A549 (cell line): ENCODE results near the gene ENOPH1. TPM values are rescaled to one million over a fixed set of nuclear protein-coding genes. Genes with fewer than 3 reads are reported as not detected.

Experiments
- ATAC-seq, 2 experiments: fragments of 200-7000 bp in 1 of 2; fragments of >200 bp in 1 of 2; cut with Nextera tagmentation in 1 of 2; cut with Tn5 transposase in 1 of 2; 3 replicates each; pipeline versions ENCODE4 v1.8.0 to v1.9.1; 2018 to 2020; ENCODE audit warnings: mild to moderate bottlenecking in 1 of 2, moderate library complexity in 1 of 2
- CTCF ChIA-PET: fragments of 300-600 bp; sonication (Branson Sonifier 250); formaldehyde crosslinking; extraction: SDS; loops from one replicate; lab custom pipeline; 2021; ENCODE audit warnings: antibody characterized with exemption, inconsistent platforms; lab: Yijun Ruan, JAX
- POLR2A ChIA-PET: fragments of 350-600 bp; formaldehyde crosslinking; extraction: SDS; loops from one replicate; lab custom pipeline; 2021; ENCODE audit warnings: antibody characterized with exemption, inconsistent platforms; lab: Yijun Ruan, JAX
- DNase-seq, 2 experiments: peaks; one replicate each; pipeline versions ENCODE4 v3.0.0 to v3.0.0-alpha.2; 2011 to 2016; ENCODE audit warnings: low read depth in 1 of 2, low spot score in 1 of 2
- FAIRE-seq: peaks from 2 replicates; lab custom pipeline; 2011; peaks lifted over from hg19 to GRCh38; lab: Jason Lieb, UNC
- H3K27ac ChIP-seq, 2 experiments: fragments of >200 bp; sonication (Bioruptor Twin); formaldehyde crosslinking; 3 replicates each; pipeline ENCODE4 v1.5.1; 2016 to 2017
- H3K4me1 ChIP-seq: fragments of >200 bp; sonication (Bioruptor Twin); formaldehyde crosslinking; 3 replicates; pipeline ENCODE4 v1.6.1; 2016
- H3K4me2 ChIP-seq: fragments of >200 bp; sonication (Bioruptor Twin); formaldehyde crosslinking; 3 replicates; pipeline ENCODE4 v1.6.1; 2016
- H3K4me3 ChIP-seq: fragments of >200 bp; sonication (Bioruptor Twin); formaldehyde crosslinking; 3 replicates; pipeline ENCODE4 v1.5.1; 2016
- H3K9me3 ChIP-seq: fragments of >200 bp; sonication (Bioruptor Twin); formaldehyde crosslinking; 3 replicates; pipeline ENCODE4 v1.6.1; 2016
- CBX8 ChIP-seq: fragments of 200-600 bp; sonication (generic); IDR thresholded peaks from 2 replicates; pipeline ENCODE4 v1.6.1; 2016
- CHD2 ChIP-seq: fragments of 150-350 bp; IDR thresholded peaks from 2 replicates; pipeline ENCODE4 v1.6.1; 2014; ENCODE audit warnings: low read length; ENCODE audit not compliant: partially characterized antibody
- CHD4 ChIP-seq: fragments of 200-600 bp; sonication (generic); IDR thresholded peaks from 2 replicates; pipeline ENCODE4 v1.6.1; 2016; ENCODE audit warnings: antibody characterized with exemption, mild to moderate bottlenecking, borderline replicate concordance
- EP300 ChIP-seq, 2 experiments: fragments of >200 bp; sonication (Bioruptor Twin); formaldehyde crosslinking; IDR thresholded peaks; 2 replicates in 1 of 2; 3 replicates in 1 of 2; pipeline ENCODE4 v1.6.1; 2016 to 2017
- ESRRA ChIP-seq: fragments of 150-350 bp; IDR thresholded peaks from 2 replicates; pipeline ENCODE4 v1.6.1; 2014; ENCODE audit warnings: mild to moderate bottlenecking, low read length, borderline replicate concordance
- FOSB ChIP-seq: fragments of 250-450 bp; sonication (Bioruptor Pico); IDR thresholded peaks from 2 replicates; pipeline ENCODE4 v1.5.0; 2020; ENCODE audit warnings: mild to moderate bottlenecking, moderate library complexity
- HEYL ChIP-seq: fragments of 250-450 bp; sonication (Bioruptor Pico); IDR thresholded peaks from 2 replicates; pipeline ENCODE4 v1.8.0; 2021; ENCODE audit warnings: mild to moderate bottlenecking, moderate library complexity
- HOXA7 ChIP-seq: fragments of 250-450 bp; sonication (Bioruptor Pico); IDR thresholded peaks from 2 replicates; pipeline ENCODE4 v1.5.0; 2020; ENCODE audit warnings: mild to moderate bottlenecking, moderate library complexity
- HOXB5 ChIP-seq: fragments of 250-450 bp; sonication (Bioruptor Pico); IDR thresholded peaks from 2 replicates; pipeline ENCODE4 v1.5.0; 2020; ENCODE audit warnings: mild to moderate bottlenecking, moderate library complexity
- NFE2L2 ChIP-seq: fragments of 150-350 bp; conservative IDR thresholded peaks from 2 replicates; pipeline ENCODE4 v1.6.1; 2014; ENCODE audit warnings: low read length
- PHF8 ChIP-seq: fragments of 200-600 bp; sonication (generic); IDR thresholded peaks from 2 replicates; pipeline ENCODE4 v1.6.1; 2016; ENCODE audit warnings: low read depth, mild to moderate bottlenecking, antibody characterized with exemption, moderate library complexity, borderline replicate concordance
- RAD21 ChIP-seq, 2 experiments: fragments of >200 bp in 1 of 2; sonication (Bioruptor Twin) in 1 of 2; formaldehyde crosslinking in 1 of 2; IDR thresholded peaks in 1 of 2; conservative IDR thresholded peaks in 1 of 2; 2 replicates in 1 of 2; 3 replicates in 1 of 2; pipeline ENCODE4 v1.6.1; 2012 to 2018; ENCODE audit warnings: inconsistent platforms in 1 of 2
- RFX5 ChIP-seq: fragments of 450-650 bp; IDR thresholded peaks from 2 replicates; pipeline ENCODE4 v1.7.1; 2014; ENCODE audit warnings: antibody characterized with exemption, mild to moderate bottlenecking, moderate library complexity
- TFCP2L1 ChIP-seq: fragments of 250-450 bp; sonication (Bioruptor Pico); IDR thresholded peaks from 2 replicates; pipeline ENCODE4 v1.5.0; 2021; ENCODE audit warnings: mild to moderate bottlenecking
- ZC3H11A ChIP-seq: fragments of 450-650 bp; IDR thresholded peaks from 2 replicates; pipeline ENCODE4 v1.6.1; 2014; ENCODE audit warnings: antibody characterized with exemption, mild to moderate bottlenecking
- ZNF302 ChIP-seq: fragments of 250-450 bp; sonication (Bioruptor Pico); IDR thresholded peaks from 2 replicates; pipeline ENCODE4 v1.9.0; 2021; ENCODE audit warnings: inconsistent platforms, mild to moderate bottlenecking, moderate library complexity
- WGBS: methylation state at CpG from one replicate; pipeline ENCODE4 v1.1.6; 2017; ENCODE audit errors: missing lambda C conversion rate; 5-methylcytosine and 5-hydroxymethylcytosine counted together
- polyA plus RNA-seq, 4 experiments: library from polyadenylated mRNA; depleted of rRNA in 3 of 4; stranded (reverse); fragments of >200 nt; fragmentation: RNase III in 1 of 4; extraction: RNeasy Plus Mini Kit Qiagen cat#74134 plus additional on column Dnase treatment in 1 of 4; gene quantifications; 2 replicates in 3 of 4; 3 replicates in 1 of 4; pipeline ENCODE4 v1.2.3, GENCODE V29; 2011 to 2017
- TF ChIP-seq, protein P1 (sequence below): fragments of >200 bp; sonication (Bioruptor Twin); formaldehyde crosslinking; IDR thresholded peaks from 3 replicates; pipeline ENCODE4 v1.6.1; 2016
- TF ChIP-seq, protein P2 (sequence below): fragments of >200 bp; sonication (Bioruptor Twin); formaldehyde crosslinking; IDR thresholded peaks from 2 replicates; pipeline ENCODE4 v1.6.1; 2016
- TF ChIP-seq, protein P3 (sequence below): fragments of 450-650 bp; IDR thresholded peaks from 2 replicates; pipeline ENCODE4 v1.6.1; 2014; ENCODE audit warnings: antibody characterized with exemption
- TF ChIP-seq, protein P4 (sequence below): fragments of 150-350 bp; IDR thresholded peaks from 2 replicates; pipeline ENCODE4 v1.6.1; 2014; ENCODE audit warnings: low read depth, mild to moderate bottlenecking, low read length
- TF ChIP-seq, protein P5 (sequence below): fragments of >200 bp; sonication (Bioruptor Twin); formaldehyde crosslinking; IDR thresholded peaks from 3 replicates; pipeline ENCODE4 v1.5.1; 2016
- TF ChIP-seq, protein P6 (sequence below): IDR thresholded peaks from 2 replicates; pipeline ENCODE4 v1.6.1; 2012
- TF ChIP-seq, protein P7 (sequence below): fragments of 250-450 bp; sonication (Bioruptor Pico); IDR thresholded peaks from 2 replicates; pipeline ENCODE4 v1.5.0; 2020; ENCODE audit warnings: low read depth, mild to moderate bottlenecking, moderate library complexity

ENOPH1 gene
- polyA plus RNA-seq, 2 of the 4 experiments (the other 2 are of a cell fraction), result 22.3 to 43.5 TPM

DNA sequence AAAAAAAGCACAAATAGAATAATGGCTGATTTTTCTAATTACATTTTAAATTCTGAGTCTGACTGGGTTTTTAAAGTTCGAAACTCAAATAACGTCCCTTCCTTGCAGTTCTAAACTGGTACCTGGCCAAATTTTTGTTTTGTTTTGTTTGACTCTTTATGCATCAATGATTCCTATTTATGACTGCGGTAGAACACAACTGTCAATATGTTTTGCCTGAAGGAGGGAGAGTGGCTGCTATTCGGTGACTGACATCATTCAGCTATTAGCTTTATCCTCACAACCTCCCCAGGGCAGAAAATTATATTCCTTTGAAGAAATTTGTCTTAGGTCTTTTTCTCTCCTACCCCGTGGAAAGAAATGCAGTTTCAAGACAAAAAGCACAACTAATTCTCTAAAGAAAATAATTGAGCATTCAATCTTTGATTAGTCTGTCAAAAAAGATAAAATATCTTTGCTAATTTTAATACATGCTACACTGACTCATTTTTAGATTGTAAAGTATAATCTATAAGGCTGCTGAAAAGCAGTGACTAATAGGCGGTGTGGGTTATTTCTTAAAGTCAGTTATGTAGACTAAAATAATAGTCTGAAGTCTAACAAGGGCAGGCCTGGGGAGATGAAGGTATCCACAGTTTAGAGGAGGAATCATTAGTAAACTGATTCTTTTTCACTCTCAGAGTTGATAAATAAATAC lies 69.5 kb downstream of the ENOPH1 start (continued):
- TF ChIP-seq, protein P1, sequence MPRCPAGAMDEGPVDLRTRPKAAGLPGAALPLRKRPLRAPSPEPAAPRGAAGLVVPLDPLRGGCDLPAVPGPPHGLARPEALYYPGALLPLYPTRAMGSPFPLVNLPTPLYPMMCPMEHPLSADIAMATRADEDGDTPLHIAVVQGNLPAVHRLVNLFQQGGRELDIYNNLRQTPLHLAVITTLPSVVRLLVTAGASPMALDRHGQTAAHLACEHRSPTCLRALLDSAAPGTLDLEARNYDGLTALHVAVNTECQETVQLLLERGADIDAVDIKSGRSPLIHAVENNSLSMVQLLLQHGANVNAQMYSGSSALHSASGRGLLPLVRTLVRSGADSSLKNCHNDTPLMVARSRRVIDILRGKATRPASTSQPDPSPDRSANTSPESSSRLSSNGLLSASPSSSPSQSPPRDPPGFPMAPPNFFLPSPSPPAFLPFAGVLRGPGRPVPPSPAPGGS, result no peak
- no peak for TF ChIP-seq EP300 (IDR thresholded peaks at IDR 0.05)

DNA sequence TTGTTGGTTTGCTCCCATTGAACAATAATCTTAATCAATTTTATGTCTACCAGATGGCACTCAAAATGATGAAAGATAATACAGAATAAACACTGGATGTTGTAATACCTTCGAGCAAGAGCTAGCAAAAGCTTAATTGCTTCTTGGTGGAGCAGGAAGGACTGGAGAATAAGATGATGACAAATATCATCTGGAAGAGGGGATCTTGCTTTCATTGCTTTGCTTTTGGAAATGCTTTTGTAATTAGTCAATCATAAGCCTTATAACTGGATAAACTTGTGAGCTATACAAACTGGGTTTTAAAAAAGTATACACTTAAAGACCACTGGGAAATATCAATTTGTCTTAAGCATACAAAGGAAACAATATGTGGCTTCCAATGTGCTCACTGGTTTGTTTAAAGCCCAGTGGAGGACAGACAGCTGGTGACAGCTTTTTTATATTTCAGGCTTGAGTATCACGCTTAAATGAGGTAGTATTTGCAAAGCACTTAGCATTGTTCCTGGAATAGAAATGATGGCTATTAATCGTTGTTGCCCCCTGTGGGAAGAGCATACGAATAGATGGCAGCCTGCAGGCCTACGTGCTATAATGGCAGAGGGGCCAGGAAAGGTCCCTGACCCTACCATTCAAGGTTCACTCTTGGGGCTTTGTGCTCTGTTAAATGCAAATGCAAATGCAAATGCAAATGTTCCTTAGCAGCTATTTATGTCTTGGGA lies 70.2 kb downstream of the ENOPH1 start:
- ChIA-PET CTCF (no interaction called here), POLR2A (no interaction called here)
- FAIRE-seq (no peak), ATAC-seq (no peak), DNase-seq (no peak)
- Histone ChIP-seq H3K4me3 (no peak overlapping the region), H3K4me1 (no peaks in the 10 kb centered on the region), H3K9me3 (no peaks in the 10 kb centered on the region), H3K27ac (no peak overlapping the region)
- WGBS, result 53% methylated on average over 5 of the region's 5 CpGs
- no peak for TF ChIP-seq PHF8
- no peak for TF ChIP-seq CHD4
- TF ChIP-seq, all 56 proteins: peak for 0
- H3K4me2 ChIP-seq, result no peak overlapping the region

DNA sequence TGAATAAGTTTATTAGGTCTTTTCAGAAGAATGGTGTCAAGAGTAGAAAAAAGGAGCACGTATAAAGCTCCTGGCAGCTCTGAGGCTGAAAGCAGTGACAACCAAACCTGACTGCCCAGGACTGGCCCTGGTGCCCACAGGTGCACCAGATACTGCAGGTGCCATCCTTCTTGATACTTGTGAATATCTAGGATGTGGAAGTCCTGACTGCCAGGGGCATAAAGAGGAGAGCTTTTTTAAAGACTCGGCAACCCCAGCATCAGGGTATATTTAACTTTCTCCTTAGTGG lies 70.7 kb downstream of the ENOPH1 start:
- ChIA-PET POLR2A (no interaction called here), CTCF (no interaction called here)
- 93% methylated on average over 1 of the region's 2 CpGs for WGBS
- H3K4me1 ChIP-seq, result no peaks in the 10 kb centered on the region
- H3K4me2 ChIP-seq, result no peak overlapping the region
- TF ChIP-seq, protein P2, sequence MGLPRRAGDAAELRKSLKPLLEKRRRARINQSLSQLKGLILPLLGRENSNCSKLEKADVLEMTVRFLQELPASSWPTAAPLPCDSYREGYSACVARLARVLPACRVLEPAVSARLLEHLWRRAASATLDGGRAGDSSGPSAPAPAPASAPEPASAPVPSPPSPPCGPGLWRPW, result no peak
- TF ChIP-seq CHD4, result no peak
- DNase-seq (no peak), ATAC-seq (no peak), FAIRE-seq (no peak)
- no peak overlapping the region for H3K4me3 ChIP-seq
- no peaks in the 10 kb centered on the region for H3K9me3 ChIP-seq
- no peak overlapping the region for H3K27ac ChIP-seq

DNA sequence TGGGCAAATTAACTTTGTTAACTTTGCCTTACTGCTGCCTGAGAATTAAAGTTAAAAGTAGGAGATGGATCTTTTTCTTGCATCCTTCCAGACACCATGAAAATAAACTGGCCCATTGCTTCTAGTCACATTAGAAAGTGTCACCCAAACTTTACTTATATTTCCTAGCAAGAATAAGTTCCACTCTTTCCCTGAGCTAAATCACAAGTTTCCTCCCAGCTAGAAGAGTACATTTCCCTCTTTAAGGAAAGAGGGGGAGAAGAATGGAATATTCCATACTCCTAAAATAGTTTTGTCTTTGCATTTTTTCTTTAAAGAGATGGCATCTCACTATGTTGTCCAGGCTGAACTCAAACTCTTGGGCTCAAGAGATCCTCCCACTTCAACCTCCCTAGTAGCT lies 77.6 kb downstream of the ENOPH1 start:
- no peak for ATAC-seq
- DNase-seq, result no peak
- Histone ChIP-seq H3K27ac (no peak overlapping the region), H3K4me2 (no peak overlapping the region), H3K4me1 (no peaks in the 10 kb centered on the region), H3K4me3 (no peak overlapping the region), H3K9me3 (no peaks in the 10 kb centered on the region)
- CTCF ChIA-PET, result interaction anchor here (0.7 to 1.6 kb wide), 2 partner anchors 10 to 277 kb away, joined by 3 read pairs; no protein-coding TSS in a partner anchor
- no peak for FAIRE-seq
- POLR2A ChIA-PET, result no interaction called here
- TF ChIP-seq, protein P2, result no peak
- TF ChIP-seq RAD21 (conservative IDR thresholded peaks at IDR 0.05 in 1 of 2, IDR thresholded peaks at IDR 0.05 in 1 of 2) (no peak), RFX5 (no peak), CBX8 (no peak), ESRRA (no peak), HOXA7 (CRISPR knock-in tag) (no peak), HOXB5 (CRISPR knock-in tag) (no peak), TFCP2L1 (CRISPR knock-in tag) (no peak), FOSB (CRISPR knock-in tag) (no peak), ZC3H11A (no peak), CHD2 (no peak), EP300 (IDR thresholded peaks at IDR 0.05) (no peak), NFE2L2 (no peak), HEYL (CRISPR knock-in tag) (no peak), ZNF302 (CRISPR knock-in tag) (no peak)
- TF ChIP-seq, protein P3, sequence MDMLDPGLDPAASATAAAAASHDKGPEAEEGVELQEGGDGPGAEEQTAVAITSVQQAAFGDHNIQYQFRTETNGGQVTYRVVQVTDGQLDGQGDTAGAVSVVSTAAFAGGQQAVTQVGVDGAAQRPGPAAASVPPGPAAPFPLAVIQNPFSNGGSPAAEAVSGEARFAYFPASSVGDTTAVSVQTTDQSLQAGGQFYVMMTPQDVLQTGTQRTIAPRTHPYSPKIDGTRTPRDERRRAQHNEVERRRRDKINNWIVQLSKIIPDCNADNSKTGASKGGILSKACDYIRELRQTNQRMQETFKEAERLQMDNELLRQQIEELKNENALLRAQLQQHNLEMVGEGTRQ, result no peak
- TF ChIP-seq, protein P4, sequence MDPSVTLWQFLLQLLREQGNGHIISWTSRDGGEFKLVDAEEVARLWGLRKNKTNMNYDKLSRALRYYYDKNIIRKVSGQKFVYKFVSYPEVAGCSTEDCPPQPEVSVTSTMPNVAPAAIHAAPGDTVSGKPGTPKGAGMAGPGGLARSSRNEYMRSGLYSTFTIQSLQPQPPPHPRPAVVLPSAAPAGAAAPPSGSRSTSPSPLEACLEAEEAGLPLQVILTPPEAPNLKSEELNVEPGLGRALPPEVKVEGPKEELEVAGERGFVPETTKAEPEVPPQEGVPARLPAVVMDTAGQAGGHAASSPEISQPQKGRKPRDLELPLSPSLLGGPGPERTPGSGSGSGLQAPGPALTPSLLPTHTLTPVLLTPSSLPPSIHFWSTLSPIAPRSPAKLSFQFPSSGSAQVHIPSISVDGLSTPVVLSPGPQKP, result no peak
- TF ChIP-seq, protein P5, sequence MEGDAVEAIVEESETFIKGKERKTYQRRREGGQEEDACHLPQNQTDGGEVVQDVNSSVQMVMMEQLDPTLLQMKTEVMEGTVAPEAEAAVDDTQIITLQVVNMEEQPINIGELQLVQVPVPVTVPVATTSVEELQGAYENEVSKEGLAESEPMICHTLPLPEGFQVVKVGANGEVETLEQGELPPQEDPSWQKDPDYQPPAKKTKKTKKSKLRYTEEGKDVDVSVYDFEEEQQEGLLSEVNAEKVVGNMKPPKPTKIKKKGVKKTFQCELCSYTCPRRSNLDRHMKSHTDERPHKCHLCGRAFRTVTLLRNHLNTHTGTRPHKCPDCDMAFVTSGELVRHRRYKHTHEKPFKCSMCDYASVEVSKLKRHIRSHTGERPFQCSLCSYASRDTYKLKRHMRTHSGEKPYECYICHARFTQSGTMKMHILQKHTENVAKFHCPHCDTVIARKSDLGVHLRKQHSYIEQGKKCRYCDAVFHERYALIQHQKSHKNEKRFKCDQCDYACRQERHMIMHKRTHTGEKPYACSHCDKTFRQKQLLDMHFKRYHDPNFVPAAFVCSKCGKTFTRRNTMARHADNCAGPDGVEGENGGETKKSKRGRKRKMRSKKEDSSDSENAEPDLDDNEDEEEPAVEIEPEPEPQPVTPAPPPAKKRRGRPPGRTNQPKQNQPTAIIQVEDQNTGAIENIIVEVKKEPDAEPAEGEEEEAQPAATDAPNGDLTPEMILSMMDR, result no peak
- TF ChIP-seq, protein P6, sequence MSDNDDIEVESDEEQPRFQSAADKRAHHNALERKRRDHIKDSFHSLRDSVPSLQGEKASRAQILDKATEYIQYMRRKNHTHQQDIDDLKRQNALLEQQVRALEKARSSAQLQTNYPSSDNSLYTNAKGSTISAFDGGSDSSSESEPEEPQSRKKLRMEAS, result no peak
- TF ChIP-seq, protein P7, sequence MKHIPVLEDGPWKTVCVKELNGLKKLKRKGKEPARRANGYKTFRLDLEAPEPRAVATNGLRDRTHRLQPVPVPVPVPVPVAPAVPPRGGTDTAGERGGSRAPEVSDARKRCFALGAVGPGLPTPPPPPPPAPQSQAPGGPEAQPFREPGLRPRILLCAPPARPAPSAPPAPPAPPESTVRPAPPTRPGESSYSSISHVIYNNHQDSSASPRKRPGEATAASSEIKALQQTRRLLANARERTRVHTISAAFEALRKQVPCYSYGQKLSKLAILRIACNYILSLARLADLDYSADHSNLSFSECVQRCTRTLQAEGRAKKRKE (CRISPR knock-in tag), result no peak
